Measurements from ENCODE around the gene TMCO1.
"Not testable (repeated sequence)": the region's sequence is repeated elsewhere in the genome, so short reads cannot be mapped to it uniquely, and the experiment has no call there.

The TMCO1 gene

DNA sequence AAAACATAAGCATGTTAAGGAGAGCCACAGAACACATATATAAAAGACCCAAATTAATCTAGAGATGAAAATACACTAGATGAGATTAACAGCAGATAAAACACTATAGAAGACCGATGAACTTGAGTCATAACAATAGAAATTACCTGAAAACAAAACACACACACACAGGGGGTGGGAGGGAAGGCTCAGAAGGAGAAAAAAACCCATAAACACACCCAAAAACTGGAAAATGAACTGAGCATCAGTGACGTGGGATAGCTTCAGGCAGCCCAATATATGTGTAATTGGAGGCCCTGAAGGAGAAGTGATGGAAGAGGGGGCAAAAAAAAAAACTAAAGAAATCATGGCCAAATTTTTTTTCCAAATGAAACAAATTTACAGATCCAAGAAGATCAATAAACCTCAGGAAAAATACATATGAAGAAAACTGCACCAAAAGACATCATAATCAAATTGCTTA, 81.7 kb downstream of the TMCO1 start:
- no peak for DNase-seq (ENCODE audit: low spot score)

DNA sequence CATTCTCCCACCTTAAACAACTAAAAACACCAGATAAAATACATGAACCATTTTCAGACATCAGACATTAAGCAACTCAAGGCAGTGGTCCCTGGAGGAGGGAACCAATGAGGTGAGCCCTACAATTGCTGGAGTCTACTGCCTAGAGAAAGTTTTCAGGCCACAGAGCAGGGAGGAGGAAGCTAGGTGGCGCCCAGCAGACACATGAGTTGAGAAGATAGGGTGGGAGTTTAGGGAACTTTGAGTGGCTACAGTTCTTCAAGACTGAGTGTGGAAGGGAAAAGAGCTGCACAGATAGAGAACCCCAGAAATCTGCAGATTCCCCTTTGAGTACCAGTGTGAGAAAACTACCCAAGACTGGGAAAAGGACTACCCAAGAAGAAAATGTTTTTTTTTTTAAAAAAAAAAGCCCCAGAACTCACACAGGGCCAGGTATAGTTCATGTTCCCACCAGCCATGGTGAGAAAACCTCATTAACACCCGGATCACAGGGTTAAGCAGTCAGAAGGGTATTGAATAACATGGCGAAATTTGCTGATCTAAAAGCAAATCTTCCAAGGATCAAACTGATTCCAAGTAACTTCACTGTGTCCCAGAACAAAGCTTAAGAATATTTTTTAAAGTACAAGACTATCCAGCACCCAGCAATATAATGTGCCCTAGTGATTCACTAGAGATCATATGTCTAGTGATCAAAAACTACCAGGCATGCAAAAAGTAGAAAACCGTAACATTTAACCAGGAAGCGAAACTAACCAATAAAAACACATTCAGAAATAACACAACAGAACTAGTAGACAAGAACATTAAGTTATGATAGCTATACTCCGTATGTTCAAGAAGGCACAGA, 82.3 kb downstream of the TMCO1 start:
- no peak for DNase-seq (ENCODE audit: low spot score)

DNA sequence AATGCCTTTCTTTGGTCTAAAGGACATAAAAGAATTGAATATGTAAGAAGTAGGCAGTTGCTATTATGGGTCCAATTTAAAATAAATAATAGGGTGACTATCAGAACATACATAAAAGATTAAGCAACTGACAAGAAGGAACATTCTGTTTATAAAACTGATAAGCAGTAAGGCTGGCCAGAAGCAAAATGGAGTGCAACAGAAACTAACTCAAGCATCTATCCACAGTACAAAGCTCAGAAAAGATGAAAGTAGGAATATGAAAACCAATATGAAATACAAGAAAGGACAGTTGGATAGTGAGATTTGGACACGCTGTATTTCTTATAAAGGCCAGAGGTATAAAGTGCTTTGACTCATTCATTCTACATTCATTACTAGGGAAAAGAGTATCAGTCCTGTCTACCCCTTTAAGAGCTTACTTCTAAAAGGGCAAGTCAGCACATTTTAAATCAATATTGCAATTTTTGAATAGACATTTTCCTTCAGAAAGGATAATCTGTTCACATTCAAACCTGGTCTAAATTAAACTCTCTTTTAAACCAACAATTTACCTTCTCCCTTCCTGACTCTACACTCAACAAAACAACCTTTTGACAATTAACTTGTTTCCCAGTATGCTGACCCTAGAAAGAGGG, 84.7 kb downstream of the TMCO1 start:
- DNase-seq (ENCODE audit: low spot score): no peak

DNA sequence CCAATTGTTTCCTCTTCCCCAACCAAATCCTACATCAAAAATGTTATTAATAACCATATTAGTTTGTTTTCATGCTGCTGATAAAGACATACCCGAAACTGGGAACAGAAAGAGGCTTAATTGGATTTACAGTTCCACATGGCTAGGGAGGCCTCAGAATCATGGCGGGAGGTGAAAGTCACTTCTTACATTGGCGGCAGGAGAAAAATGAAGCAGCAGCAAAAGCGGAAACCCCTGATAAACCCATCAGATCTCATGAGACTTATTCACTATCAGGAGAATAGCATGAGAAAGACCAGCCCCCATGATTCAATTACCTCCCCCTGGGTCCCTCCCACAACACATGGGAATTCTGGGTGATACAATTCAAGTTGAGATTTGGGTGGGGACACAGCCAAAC, 87.9 kb downstream of the TMCO1 start:
- DNase-seq (ENCODE audit: low spot score): not testable (repeated sequence)

DNA sequence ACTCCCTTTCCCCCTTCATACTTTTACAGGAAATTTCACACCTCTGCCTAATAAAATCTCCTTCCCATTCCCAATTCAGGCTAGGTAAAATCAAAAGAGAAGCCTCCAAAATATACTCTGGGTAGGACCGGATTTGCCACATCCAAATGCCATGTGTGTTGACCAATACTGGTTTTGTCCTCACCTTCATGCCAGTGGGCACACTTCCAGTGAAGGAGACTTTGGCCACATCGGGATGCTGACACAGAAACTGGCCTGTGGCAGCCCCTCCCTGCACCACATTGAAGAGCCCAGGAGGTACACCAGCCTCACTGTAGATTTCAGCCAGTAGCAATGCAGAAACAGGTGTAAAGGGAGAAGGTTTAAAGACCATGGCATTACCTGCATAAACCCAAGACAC, 88.4 kb downstream of the TMCO1 start:
- no peak for DNase-seq (ENCODE audit: low spot score)

DNA sequence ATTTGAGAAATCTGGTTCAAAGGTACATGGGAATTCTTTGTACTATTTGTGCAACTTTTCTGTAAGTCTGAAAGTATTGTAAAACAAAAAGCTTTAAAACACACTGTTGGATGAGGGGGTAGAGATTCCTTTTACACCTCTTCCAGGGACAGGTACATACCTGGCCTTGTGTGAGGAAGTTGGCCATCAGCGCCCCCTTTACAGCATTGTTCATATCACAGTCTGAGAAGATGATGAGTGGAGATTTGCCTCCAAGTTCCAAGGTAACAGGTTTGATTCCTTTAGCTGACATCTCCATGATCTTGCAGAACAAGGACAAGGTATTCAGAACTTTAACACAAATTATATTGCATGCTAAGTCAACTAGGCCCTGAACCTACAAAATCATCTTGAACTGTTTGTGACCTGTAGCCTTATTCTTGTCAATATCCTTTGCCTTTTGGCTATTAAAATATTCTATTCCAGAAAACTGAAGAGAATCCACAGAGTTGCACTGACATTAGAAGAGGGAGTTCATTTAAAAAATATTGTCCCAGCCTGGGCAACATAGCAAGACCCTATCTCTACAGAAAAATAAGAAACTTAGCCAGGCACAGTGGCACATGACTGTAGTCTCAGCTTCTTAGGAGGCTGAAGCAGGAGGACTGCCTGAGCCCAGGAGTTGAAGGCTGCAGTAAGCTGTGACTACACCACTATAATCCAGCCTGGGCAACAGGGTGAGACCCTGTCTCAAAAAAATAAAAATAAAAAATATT, 89.2 kb downstream of the TMCO1 start:
- DNase-seq (ENCODE audit: low spot score): no peak

DNA sequence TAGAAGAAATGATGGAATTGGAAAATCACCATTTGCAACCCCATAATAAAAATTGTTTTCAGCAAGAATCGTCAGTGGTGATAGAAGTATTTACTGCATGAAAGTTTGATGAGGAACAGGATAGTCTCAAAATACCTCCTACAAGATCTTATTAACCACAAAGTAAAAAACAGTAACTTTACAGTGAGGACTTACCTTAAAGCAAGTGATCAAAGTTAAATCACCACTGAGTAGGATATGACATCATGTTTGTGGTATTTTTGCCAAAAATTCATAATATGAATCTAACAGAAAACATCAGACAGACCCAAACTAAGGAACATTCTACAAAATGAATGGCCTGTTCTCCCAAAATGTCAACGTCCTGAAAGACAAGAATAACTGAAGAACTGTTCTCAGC, 90.2 kb downstream of the TMCO1 start:
- no peak for DNase-seq (ENCODE audit: low spot score)

Data from hepatic stellate cell (primary cell).